ENCODE measurements around the gene CPNE4.
"Not testable (repeated sequence)": the region's sequence is repeated elsewhere in the genome, so short reads cannot be mapped to it uniquely, and the experiment has no call there.

CPNE4 gene

DNA sequence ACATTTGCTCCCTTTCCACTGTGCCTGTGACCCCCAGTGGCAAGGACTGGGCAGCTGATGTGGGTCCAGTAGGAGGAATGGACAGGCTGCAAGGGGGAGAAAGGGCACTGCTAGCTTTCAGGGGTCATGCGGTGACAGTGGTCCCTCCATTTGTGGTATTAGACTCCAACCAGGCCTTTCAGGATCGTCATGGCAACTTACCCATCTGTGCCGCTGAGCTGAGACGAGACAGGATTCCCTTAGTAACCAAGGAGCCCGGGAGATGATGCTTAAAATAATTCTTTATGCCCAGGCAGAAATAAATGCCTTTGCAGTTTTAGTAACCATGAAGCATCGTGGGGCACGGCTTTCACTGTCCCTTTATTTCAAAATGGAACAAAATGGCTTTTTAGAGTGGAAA lies 516.1 kb downstream of the CPNE4 start:
- DNase-seq: no peak

DNA sequence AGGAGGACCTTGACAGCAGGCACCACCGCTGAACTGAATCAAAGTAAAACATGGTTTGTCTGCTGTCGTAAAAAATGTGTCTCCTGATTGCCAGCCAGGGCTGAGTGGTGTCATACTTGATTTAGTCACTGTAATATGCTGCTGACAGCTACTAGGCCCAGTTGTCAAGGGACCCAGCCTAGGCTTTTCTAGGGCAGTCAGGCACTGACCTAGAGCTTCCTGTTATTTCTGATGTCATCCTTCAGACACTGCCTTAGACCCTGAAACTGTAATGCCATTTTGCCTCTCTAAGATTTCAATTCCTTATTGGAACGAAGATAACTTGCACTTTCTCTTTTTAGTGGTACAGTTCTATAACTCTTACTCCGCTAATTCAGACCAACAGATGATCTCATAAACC lies 529.4 kb downstream of the CPNE4 start:
- DNase-seq: no peak

DNA sequence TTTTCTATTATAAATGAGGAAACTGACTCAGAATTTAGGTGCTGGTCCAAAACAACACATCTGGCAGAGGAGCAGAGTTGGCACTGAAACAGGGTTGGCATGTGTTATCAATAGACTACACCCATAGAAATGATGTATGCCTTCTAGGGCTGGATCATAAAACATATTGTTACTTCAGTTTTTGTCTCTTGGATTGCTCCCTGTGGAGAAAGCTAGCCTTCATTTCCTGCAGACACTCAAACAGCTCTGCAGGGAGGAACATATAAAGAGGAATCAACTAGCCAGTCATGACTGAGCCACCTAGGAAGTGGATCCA lies 531.5 kb downstream of the CPNE4 start:
- DNase-seq: no peak

DNA sequence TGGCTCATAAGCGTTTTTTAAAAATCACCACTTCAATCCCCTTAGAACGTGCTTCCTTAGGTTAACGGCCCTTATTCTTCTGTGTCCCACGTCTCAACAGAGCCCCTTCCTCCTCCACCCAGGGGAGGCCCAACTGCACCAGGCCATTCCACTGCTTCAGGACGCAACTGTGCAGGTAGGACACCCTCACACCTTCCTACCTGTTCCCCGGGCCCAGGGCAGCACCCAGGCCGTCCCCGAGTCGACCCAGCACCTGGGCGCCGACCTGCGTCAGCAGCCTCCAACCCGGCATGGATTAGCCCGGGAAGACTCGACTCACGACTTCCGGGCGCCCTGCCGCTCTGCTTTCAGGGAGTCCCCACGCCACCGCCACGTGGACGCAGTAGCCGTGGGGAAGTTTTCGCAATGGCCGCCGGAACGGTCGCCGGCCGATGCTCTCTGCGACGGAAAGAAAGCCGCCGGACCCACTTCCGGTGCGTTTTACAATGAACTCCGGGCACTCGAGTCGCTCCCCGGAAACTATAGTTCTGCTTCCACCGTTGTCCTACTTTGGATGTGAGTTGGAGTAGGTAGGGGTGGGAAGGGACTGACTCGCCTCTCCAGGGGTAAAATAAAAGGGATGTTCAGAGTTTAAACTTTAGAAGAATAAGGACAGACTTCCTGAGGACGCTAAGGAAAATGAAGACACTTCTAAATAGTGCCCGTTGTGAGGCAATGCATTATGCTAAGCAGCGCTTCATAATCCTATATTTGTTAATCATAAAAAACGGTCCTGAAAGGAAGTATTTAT lies 532.1 kb downstream of the CPNE4 start, which contains the start of gene MRPL3:
Gene MRPL3 (minus strand): TSS at position 442 of the 790 bp plus-strand sequence. CDS start 150 bp downstream, at position 292.
- peak; percentile 63 to 79 (median 69) for DNase-seq

DNA sequence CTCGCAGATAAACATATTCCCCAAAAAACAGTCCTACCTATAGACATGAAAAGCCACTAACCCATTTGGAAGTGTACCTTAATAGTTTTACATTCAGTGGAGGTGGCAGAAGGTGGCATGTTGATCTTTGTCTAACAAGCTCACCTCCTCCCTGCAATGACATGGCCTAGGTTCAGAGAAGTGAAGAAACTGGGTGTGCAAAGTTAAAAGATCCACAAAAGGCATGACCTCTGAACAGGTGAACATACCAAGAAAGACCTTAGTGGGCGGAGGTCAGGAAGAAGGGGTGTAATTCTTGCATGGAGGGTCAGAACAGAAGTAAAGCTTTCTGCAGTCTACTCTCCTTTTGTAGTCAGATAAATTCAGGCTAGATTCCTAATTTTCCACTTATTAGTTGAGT lies 532.9 kb downstream of the CPNE4 start:
- DNase-seq: no peak

DNA sequence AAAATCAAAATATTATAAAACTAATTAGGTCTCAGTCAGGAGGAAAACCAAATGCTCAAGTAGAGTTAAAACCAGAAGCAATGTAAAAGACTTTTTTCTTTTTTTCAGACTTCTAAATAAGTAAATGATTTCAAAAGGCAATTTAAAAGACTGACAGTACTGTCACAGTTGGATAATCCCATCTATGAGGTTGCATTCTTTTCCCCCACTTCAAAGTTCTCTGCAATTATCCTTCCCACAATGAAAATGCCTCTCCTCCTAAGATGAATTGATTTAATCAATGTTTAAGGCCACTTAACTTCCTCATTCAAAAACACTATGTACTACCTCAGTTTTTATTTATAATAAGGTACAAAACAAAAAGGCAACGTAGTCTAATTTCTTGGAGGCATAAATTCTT lies 540.1 kb downstream of the CPNE4 start:
- DNase-seq: no peak

DNA sequence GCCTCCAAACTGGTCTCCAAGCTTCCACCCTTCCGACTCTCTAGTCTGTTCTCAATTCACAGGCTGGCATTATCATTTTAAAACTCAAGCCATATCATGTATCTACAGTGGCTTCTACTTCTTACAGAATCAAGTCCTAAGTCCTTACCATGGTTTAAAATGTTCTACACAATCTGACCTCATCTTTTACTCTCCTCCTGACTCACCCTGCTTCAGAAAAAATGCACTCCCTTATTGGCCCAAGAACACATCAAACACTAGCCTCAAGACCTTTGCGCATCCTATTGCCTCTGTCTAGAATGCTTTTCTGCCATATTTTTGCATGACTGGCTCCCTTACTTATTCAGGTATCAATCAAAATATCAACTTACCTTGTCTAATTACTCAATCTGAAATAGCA lies 543.0 kb downstream of the CPNE4 start:
- DNase-seq: no peak

DNA sequence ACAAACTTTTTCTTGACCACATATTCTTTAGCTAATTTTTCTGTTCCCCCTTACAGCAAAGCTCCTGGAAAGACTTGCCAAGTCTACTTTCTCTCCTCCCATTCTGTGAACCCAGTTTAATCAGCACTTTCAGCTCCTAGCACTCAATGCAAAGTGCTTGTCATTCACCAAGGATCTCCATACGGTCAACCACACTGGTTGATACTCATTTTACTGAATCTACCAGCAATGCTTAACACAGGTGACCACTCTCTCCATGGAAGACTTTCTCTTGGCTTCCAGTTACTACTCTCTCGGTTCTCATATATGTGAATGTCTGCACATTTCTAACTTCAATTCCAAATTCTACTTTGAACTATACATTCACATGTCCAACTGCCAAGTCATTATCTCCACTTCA lies 543.7 kb downstream of the CPNE4 start:
- no peak for DNase-seq

DNA sequence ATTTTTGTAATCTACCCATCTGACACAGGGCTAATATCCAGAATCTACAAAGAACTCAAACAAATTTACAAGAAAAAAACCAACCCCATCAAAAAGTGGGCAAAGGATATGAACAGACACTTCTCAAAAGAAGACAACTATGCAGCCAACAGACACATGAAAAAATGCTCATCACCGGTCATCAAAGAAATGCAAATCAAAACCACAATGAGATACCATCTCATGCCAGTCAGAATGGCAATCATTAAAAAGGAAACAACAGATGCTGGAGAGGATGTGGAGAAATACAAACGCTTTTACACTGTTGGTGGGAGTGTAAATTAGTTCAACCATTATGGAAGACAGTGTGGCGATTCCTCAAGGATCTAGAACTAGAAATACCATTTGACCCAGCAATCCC lies 548.3 kb downstream of the CPNE4 start:
- not testable (repeated sequence) for DNase-seq

DNA sequence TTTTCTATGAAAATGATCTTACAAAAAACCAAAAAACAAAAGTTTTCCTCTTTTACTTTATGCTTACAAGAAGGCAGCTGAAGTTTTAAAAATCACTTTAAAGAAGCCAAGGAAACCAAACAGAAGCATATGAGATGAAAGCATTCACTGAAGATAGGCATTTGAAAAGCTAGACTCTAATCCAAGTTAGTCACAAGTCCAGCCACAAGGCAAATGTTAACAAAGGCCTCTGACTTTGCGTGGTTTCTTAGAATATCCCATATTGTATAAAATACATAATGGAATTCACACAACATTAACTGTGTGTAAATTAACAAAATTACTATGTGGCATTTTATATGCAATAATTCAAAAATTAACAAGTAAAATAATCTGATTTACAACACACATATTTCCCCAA lies 549.7 kb downstream of the CPNE4 start:
- DNase-seq: no peak

DNA sequence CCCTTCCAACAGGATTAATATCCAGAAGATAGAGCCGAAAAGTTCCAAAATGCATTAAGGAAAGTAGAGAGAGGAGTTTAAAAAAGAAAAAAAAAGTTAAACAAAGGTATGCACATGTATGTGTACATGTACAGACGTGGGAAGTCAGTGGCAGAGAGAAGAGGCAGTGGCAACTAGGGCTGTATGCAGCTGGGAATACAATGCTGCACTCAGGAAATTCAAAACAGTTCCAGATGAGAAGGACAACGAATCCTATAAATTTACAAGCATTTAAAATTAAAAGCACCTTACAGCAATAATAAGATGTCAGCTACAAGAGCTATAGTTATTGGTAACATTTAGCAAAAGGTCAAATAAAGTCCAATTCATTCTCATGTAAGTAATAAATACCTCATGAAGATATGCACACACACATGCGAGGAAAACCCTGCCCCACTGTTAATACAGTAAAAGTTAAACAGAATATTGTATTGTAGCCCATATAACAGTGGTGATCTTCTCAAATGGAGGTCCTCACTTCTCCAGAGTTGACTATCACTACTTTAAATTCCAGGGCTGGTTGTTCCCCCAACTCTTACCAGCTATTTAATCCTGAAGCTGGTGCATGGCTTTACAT lies 550.2 kb downstream of the CPNE4 start:
- DNase-seq: no peak

Data from activated CD4-positive, CD25-positive, alpha-beta regulatory T cell (primary cell).